Fibroblast of lung (primary cell): ENCODE data around the gene AIFM1.
A peak's percentile ranks its signal among the peaks of the same experiment; 100 is the strongest.

Experiments used
- EZH2 ChIP-seq: IDR thresholded peaks from 2 replicates; pipeline ENCODE4 v1.5.1; 2012; ENCODE audit warnings: low read length, control low read depth, mild to moderate bottlenecking; ENCODE audit errors: missing control alignments
- TF ChIP-seq, protein P1 (sequence below), 2 donors: IDR thresholded peaks in 1 of 2; conservative IDR thresholded peaks in 1 of 2; 1 replicate in 1 of 2; 2 replicates in 1 of 2; pipeline ENCODE4 v1.5.1; 2011 to 2012; ENCODE audit warnings: low read length in 2 of 2, control low read depth in 1 of 2, inconsistent platforms in 1 of 2, low read depth in 1 of 2, mild to moderate bottlenecking in 1 of 2

DNA sequence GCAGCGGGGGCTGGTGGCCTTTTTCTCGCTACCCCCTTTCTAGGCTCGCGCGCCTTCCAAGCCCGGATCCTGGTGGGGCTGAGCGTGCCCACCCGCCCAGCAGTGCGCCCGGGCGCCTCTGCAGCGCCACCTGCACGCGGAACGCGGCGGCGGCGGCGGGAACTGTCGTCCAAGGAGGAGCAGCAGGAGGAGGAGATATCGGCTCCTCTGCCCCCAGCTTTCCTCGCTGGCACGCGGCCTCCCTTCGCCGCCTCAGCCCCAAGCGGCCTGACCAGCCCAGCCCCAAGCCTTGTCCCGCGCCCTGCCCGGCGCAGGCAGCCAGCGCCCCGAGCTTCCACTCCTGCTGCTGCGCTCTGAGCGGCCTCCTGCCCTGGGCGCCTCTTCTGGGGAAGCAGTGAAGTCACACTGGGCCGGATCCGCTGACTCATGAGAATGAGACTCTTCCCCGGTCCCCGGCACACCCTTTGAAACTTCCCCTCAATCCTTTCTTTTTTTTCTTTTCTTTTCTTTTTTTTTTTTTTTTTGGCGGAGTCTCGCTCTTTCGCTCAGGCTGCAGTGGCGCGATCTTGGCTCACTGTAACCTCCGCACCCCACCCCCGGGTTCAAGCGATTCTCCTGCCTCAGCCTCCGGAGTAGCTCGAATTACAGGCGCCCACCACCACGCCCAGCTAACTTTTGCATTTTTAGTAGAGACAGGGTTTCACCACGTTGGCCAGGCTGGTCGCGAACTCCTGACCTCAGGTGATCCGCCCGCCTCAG is 44.7 kb downstream of the AIFM1 start:
- TF ChIP-seq, protein P1, sequence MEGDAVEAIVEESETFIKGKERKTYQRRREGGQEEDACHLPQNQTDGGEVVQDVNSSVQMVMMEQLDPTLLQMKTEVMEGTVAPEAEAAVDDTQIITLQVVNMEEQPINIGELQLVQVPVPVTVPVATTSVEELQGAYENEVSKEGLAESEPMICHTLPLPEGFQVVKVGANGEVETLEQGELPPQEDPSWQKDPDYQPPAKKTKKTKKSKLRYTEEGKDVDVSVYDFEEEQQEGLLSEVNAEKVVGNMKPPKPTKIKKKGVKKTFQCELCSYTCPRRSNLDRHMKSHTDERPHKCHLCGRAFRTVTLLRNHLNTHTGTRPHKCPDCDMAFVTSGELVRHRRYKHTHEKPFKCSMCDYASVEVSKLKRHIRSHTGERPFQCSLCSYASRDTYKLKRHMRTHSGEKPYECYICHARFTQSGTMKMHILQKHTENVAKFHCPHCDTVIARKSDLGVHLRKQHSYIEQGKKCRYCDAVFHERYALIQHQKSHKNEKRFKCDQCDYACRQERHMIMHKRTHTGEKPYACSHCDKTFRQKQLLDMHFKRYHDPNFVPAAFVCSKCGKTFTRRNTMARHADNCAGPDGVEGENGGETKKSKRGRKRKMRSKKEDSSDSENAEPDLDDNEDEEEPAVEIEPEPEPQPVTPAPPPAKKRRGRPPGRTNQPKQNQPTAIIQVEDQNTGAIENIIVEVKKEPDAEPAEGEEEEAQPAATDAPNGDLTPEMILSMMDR (conservative IDR thresholded peaks at IDR 0.05 in 1 of 2, IDR thresholded peaks at IDR 0.05 in 1 of 2; ENCODE audit: low read depth in 1 of 2, low read length in 2 of 2): peak; percentile 23 to 49
- no peak for TF ChIP-seq EZH2
